A204.1 (cell line): ENCODE data around the gene TTC19.

ENCODE experiments used
- FAIRE-seq: peaks from 2 replicates; lab custom pipeline; 2012; peaks lifted over from hg19 to GRCh38; lab: Jason Lieb, UNC

TTC19 gene, protein sequence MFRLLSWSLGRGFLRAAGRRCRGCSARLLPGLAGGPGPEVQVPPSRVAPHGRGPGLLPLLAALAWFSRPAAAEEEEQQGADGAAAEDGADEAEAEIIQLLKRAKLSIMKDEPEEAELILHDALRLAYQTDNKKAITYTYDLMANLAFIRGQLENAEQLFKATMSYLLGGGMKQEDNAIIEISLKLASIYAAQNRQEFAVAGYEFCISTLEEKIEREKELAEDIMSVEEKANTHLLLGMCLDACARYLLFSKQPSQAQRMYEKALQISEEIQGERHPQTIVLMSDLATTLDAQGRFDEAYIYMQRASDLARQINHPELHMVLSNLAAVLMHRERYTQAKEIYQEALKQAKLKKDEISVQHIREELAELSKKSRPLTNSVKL

DNA sequence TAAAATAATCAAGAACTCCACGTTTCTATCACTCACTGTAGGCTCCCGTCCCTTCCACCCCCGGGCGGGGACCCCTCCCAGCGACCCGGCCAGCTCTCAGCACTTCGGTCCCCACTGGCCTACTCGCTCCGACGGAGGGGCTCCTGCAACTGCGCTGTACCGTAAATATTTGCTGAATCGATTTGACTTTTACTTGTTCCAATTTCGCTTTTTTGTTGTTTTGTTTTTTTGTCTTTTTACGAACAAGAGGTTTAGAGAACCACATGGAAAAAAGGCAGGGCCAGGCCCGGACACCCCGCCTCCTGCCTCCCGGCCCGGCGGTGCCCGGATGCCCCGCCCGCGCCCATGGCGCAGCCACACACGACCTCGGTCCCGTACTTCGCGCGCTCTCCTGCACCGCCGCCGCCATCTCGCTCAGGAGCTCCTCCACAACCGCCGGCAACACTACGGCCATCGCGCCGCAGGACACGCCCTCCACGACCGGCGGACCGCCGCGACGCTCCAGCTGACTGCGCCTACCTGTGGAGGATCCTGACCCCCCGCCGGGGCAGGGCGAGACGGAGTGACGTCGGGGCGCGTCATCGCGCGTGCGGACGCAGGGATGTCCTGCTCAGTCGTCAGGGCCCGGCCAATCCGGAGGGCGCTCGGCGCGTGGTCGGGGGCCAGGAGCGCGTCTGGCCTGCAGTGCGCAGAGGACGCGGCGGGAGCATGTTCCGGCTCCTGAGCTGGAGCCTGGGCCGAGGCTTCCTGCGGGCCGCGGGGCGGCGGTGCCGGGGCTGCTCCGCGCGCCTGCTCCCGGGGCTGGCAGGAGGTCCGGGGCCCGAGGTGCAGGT lies at the start of gene TTC19, which contains the start of gene ZSWIM7:
TTC19 (plus strand) TSS at position 684 of the 833 bp plus-strand sequence; CDS start at position 709, 25 bp downstream.
ZSWIM7 (minus strand) TSS at position 564 of the 833 bp plus-strand sequence; CDS start at position 454, 110 bp downstream.
- FAIRE-seq, result no peak

DNA sequence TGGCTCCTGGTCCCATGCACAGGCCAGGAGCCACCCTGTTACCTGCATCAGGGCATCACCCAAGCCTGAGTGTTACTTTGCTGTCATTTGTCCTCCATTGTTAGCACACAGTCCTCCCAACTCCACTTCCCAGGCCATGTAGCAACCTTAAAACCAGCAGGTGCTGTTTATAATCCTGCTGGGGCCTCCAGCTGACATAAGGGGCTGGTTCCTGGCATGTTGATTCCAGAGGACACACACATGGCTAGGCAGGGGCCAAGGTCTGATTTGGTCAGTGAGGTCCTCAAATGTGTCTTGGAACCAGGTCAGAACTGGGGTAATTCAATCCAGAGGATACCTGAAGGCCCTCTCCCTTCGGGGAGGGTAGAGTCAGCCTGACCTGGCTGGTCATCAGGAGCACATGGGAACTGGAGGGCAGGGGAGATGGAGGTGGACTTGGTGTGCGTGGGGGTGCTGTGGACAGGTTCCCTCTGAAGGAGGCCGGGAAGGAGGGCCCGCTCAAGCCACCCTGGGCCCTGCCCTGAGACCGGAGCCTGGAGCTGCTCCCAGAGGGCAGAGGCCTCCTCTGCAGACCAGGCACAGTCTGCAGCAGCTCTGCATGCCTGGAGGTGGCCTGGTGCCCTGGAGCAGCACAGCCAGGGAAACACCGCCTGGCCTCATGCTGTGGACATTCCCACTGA lies 48.1 kb upstream of the TTC19 start:
- FAIRE-seq, result no peak

DNA sequence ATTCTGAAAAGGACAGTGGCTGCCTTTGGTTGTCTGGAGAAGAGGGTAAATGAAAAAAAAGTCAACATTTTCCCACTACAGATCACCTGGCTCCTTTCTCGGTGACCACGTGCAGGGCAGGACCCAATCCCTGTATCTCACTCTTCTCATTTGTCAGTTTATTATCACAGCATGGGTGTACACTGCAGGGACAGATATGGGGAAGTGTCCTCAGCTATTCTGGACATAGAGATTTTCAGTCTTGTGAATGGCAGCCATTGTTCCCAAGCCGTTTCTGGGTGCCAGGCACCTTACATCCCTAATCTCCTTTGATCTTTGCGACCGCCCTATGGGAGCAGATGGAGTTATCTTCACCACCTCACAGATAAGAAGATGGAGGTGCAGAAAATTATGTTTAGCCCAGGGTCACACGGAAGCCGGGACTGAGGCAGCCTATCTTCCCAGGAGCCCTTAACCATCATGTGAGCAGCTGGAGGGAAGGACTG lies 47.5 kb upstream of the TTC19 start:
- FAIRE-seq, result no peak

DNA sequence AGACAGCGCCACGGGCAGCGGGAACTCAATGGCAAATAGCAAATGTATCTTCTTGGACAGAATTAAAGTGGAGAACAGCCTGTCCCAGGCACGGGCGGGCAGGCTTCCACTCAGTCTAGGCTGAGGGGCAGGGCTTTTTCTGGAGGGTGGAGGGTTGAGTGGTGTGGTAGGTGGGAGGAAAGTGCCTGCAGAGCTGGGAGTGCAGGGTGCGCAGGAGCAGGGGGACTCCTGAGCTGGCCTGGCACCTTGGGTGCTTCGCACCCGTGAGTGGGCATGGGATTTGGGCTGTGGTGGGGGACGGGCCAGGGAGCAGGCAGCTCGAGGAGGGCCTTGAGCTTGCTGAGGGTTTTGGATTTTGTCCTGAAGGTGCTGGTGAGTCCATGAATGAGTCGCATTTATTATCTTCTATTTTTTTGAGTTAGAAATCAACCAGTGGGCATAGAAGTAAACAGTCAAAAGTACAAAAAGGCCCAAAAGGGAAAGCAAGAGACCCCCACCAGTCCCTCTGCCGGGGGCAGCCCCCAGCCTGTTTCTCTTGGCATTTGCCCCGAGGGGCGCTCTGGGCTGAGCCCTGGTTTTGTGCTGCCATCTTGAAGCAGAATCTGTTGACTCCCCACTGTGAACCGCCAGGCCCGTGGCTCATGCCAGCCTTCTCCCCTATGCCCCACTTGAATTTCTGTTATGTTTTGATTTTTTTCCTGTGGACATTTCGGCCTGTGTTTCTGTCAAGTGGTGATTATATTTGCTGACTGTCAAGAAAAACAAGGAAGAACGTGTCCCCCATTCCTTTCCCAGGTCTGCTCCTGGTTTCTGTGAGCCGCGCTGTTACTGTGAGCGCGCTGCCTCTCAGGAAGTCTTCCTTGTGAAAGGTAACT lies 46.5 kb upstream of the TTC19 start:
- no peak for FAIRE-seq

DNA sequence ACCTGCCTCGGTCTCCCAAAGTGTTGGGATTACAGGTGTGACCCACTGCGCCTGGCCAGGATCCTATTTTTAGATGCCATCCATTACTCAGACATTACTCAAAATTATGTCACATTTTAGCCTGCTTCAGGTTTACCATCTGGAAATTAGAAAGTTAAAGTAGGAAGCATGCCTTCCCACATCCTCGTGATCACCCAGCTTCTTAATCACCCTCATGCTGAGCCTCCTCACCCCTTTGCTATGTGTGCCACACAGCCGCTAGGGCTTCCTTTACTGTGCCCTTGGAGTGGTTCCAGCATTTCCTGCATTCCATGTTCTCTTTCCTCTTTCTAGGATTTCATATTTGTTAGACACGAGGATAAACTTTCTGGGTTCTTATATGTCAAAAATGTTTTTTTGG lies 45.4 kb upstream of the TTC19 start:
- FAIRE-seq, result no peak

DNA sequence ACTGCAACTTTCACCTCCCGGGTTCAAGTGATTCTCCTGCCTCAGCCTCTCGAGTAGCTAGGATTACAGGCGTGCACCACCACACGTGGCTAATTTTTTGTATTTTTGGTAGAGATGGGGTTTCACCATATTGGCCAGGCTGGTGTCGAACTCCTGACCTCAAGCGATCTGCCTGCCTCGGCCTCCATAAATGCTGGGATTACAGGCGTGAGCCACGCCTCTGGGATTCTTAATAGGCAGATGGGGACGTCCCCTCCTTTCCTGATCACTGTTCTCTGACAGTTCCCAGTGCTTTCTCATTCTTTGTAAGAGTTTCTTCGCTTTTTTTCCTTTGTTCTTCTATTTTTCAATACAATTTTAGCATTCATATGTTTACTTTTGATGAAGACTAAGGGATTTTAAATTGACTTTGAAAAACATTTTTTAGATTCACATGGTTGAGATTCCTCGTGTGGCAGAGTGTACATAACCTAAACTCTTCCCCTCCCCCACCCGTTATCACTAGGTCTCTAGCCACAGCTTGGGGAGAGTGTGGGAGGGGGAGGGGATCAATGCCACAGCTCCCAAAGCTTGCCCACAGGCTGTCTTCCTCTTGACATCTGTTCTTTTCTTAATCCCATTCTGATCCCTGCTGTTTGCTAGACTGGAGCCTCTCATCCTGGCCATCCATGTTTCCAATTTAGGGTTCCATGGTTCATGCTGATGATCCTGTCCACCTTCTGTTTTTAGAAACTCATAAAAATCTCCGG lies 43.7 kb upstream of the TTC19 start:
- no peak for FAIRE-seq

DNA sequence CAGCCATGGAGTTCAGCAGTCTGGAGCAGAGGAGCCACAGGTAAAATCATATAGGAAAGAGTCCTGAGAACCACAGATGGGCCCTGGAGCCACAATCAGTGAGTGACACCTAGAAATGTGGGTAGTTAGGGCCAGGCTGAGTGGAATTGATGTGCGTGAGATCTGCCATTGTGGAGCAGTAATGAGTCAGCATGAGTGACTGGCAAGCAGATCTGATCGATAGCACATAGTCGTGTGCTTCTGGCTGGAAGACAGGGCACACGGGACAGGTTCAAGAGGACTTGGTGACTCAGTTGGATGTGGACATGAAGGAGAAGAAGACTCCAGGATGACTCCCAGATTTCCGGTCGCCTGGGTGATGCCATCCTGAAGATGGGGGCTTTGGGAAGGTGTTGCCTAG lies 42.4 kb upstream of the TTC19 start:
- FAIRE-seq, result no peak

DNA sequence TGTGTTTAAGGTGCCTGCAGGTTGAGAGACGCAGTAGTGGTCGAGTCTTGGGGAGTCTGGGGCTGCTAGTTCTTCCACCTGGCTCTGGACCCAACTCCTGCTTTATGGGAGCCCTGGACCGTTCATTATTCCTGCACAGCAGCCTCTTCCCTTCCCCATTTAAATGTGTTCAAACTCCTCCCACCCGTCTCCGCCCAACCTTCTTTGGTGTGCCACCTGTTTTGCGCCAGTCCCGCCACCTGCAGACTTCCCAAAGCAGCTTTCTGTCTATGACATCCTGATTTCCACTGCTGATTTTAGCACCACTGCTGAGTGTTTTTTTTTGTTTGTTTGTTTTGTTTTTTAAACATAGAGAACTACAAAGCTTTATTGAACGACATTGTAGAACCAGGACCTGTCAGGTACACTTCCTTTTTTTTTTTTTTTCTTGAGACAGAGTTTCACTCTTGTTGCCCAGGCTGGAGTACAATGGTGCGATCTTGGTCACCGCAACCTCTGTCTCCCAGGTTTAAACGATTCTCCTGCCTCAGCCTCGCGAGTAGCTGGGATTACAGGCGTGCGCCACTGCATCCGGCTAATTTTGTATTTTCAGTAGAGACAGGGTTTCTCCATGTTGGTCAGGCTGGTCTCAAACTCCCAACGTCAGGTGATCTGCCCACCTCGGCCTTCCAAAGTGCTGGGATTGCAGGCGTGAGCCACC lies 41.9 kb upstream of the TTC19 start:
- FAIRE-seq, result no peak

DNA sequence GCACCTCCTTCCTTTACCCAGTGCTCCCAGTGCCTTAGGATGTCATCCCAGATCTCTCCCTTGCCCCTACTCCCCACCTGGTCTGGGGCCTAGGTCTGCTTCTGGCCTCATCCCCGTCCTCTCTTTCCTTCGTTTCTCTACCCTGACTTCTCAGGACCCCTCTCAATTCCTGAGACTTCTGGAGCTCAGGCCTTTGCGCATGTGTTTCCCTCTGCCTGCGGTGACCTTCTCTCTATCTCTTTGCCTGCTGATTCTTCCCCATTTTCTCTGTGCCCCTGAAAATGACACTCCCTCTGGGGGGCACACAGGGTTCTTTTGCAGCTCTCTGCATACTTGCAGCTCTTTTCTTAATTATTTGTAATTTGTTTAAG lies 41.2 kb upstream of the TTC19 start:
- no peak for FAIRE-seq

DNA sequence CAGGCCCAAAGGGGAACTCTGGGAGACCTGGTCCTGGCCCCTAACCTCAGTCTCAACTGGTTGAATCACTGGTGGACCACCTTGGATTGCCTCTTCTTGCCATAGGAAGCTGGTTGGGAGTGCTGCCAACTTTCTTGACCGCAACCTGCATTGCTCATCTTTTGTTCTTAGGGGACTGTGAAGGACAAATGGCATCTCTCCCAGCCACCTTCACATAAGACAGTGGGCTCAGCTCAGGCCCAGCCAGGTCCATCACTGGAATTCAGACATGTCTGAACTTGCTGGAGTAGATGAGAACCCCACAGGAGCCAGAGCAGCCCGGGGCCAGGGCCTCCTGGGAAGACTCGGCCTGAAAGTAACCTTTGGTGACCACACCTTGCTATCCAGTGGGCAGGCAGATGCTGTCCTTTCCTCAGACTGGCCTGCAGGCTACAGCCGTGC lies 35.9 kb upstream of the TTC19 start:
- FAIRE-seq, result no peak

DNA sequence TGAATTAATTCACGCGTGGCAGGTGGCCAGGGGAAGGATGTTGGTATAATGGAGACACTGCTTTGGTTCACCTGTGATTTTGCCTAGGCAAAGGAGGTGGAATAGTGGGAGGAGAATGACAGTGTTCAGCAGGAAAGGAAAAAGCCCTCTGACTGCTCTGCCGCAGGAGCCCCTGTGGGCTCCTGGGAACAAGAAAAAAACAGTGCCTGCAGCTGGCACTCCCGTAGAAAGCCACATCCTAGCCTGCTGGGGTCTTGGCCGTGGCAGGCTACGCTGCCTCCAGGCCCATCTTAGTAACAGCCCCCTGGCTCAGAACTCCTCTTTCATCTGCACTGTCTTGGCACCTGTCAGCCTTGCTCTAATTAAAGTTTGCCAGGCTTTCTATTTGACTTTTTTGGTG lies 34.1 kb upstream of the TTC19 start:
- FAIRE-seq, result no peak

DNA sequence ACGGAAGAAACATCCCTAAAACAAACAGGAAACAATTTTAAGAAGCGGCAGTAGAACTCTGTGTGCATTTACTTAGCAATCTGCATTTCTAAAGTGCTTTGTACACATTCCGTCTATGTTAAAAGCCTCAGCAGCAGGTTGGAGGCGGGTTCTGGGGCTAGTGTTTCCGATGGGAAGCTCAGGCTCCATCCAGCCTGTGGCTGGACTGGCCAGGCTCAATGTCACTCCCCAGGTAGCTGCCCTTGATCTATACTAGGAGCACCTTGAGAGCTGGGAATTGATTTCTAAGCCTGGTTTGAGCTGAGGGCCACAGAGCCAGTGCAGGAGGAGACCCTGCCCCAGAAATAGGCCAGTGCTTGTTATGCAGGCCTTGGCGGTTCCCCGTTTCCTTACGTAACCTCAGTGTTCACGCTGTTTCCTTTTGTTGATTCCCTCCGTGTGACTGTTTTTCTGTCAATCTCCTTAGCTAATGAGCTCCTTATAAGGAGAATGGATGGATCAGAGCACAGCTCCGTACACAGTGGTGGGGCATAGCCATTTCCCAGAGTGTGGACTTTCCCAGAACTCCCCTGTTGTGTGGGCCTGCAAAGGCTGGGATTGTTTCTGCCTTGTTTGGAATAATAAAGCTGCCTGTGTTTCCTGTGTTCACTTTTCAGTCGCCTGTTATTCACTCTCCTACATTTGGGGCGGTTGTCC lies 33.3 kb upstream of the TTC19 start:
- no peak for FAIRE-seq

DNA sequence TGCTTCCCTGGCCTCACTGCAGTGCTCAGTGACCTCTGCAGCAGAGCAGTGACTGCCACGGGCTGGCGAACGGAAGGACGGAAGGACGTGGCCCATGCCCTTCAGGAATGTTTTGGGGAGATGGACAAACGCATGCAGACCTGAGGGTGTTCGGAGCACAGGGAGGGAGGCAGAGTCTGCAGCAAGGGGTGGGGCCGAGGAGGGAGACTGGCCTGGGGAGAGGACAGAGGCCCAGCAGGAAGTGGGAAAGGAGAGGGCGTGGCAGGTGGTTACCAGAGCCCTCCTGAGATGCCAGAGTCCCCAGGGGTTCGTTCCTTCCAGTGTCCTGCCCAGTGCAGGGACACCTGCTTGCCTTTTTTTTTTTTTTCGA lies 32.8 kb upstream of the TTC19 start:
- no peak for FAIRE-seq

DNA sequence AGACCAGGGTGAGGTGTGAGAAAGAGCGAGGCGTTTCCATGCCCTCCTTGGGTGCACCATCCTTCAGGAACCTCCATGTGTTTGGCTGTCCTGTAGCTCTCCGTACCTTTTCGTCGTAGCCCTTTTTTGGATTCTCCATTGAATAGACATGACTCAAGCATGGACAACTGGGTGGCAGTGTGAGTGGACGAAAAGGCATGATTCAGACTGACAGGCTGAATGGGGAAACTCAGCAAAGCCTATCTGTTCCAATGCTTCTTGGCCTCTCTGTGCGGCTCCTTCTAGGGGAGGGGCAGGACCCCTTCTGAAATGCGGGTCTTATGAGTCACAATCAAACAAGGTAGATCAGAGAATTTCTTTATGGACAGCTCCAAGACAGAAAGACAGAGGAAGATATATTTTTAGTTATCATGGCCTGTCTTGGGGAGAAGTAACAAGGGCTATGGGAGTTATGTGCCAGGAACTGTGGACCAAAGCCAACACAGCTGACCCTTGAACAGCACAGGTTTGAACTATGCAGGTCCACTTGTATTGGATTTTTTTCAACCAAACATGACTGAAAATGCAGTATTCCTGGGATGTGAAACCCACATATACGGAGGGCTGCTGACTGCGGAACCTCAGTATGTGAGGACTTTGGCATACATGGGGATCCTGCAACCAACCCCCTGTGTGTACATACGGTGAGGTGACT lies 31.8 kb upstream of the TTC19 start:
- no peak for FAIRE-seq

DNA sequence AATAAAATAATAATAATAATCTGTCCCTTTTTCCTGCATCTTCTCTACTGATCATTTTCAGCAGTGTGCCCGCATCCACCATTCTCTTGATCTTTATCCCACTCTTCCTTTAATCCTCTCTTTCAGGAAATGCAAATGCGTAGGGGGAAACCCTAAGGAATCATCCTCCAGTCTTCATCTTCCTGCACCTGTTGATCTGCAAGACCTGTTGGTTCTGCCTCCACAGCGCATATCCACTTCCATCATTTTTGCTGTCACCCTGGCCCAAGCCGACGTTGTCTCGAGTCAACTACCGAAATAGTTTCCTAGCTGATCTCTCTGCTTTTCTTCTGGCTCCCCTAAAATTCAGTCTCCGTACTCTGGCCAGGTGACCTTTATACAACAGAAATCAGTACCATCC lies 30.2 kb upstream of the TTC19 start:
- FAIRE-seq, result no peak

DNA sequence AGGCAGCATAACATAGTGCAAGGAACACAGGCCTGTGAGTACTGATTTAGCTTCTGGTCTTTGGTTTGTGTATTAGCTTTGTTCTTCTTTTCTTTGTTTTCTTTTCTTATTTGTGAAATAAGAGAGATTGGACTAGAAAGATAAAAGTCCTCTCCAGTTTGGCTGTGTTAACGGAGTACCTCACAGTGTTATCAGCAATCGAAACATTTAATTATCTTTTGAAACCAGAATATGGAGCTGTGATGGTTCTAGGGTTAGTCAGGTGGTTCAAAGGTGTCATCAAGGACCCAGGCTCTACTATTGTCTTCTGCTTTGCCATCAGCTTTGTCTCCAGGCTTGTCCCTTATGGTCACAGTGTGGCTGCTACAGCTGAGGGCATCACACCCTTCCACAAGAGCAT lies 29.1 kb upstream of the TTC19 start:
- no peak for FAIRE-seq

DNA sequence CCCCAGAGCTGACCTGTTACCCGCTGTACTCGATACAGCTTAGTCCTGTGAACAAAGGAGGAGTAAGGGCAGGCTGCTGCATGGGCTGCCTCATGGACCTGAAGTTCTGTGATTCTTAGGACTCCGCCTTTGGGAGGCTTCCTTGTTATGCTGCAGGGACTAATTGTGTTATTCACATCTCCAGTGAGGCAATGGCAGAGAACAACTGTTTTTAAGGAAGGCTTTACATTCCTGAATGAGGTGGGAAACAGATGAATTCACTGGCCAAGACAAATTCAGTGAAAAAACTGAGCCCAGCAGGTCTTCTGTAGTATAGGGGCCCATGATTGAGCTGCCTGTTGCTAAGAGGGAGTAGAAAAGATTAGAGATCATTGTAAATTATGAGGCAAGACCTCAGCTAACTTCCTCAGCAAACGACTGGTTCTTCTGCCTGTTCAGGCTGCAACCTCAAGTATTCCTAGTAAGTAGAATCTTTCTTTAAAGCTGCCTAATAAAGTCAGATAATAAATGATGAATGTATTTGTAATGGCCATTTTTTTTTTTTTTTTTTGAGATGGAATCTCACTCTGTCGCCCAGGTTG lies 28.4 kb upstream of the TTC19 start:
- FAIRE-seq, result no peak

DNA sequence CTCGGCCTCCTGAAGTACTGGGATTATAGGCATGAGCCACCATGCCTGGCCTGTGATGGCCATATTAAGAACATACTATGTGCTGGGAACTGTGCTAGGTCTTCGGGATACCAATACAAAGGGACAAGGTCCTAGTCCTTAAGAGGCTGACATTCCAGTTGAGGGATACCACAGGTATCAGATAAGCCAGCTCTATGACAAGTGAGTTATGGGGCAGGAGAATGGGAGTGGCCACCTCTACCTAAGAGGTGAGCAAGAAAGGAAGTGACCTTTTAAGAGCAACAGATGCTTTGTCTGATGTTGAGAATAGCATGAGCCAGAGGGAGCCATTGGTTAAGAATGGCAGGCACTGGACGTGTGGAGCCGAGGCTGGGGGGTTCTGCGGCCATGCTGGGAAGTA lies 27.7 kb upstream of the TTC19 start:
- FAIRE-seq, result no peak

DNA sequence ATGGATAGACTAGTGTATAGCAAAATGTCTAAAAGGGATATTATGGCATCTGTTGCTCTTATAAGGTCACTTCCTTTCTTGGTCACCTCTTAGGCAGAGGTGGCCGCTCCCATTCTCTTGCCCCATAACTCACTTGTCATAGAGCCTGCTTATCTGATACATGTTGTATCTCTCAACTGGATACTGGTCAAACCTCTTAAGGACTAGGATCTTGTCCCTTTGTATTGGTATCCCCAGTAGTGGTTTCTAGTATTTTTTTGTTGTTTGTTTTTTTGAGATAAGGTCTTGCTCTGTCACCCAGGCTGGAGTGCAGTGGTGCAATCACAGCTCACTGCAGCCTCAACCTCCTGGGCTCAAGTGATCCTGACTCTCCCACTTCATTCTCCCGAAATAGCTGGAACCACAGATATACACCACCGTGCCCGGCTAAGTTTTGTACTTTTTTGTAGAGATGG lies 27.1 kb upstream of the TTC19 start:
- FAIRE-seq, result no peak
